Gastrocnemius medialis (tissue), 4 donors: ENCODE data around the gene CDH7. TPM values are rescaled to one million over a fixed set of nuclear protein-coding genes. Genes with fewer than 3 reads are reported as not detected.
A peak's percentile ranks its signal among the peaks of the same experiment; 100 is the strongest.

Experiments used
- ATAC-seq, 2 donors: fragments of 150-250 bp; one replicate each; pipeline ENCODE4 v1.9.1; 2016
- DNase-seq, 2 donors: peaks; one replicate each; pipeline ENCODE4 v3.0.0-alpha.2; 2019
- H3K27ac ChIP-seq, 4 donors: fragments of 200-600 bp; sonication (generic); 1 replicate in 1 of 4; 2 replicates in 3 of 4; pipeline ENCODE4 v1.5.1; 2016 to 2018; ENCODE audit warnings: mild to moderate bottlenecking in 2 of 4, moderate library complexity in 1 of 4
- H3K27me3 ChIP-seq, 3 donors: fragments of 200-600 bp; sonication (generic) in 2 of 3; 1 replicate in 1 of 3; 2 replicates in 2 of 3; pipeline versions ENCODE4 v1.5.1 to v1.6.0; 2016 to 2019; ENCODE audit warnings: mild to moderate bottlenecking in 1 of 3, moderate library complexity in 1 of 3
- H3K36me3 ChIP-seq, 2 donors: fragments of 200-600 bp; sonication (generic) in 1 of 2; one replicate each; pipeline ENCODE4 v1.5.1; 2017 to 2018
- H3K4me1 ChIP-seq, 2 donors: fragments of 200-600 bp; sonication (generic) in 1 of 2; one replicate each; pipeline ENCODE4 v1.5.1; 2016 to 2017; ENCODE audit warnings: mild to moderate bottlenecking in 2 of 2
- H3K4me3 ChIP-seq, 4 donors: fragments of 200-600 bp; sonication (generic) in 3 of 4; 1 replicate in 1 of 4; 2 replicates in 3 of 4; pipeline ENCODE4 v1.5.1; 2016 to 2019; ENCODE audit warnings: mild to moderate bottlenecking in 2 of 4
- H3K9me3 ChIP-seq, 3 donors: fragments of 200-600 bp; sonication (generic) in 2 of 3; 1 replicate in 1 of 3; 2 replicates in 2 of 3; pipeline ENCODE4 v1.5.1; 2016 to 2019
- CTCF ChIP-seq, 5 experiments: fragments of 450-650 bp in 3 of 5; fragments of 200-600 bp in 2 of 5; sonication (generic) in 2 of 5; IDR thresholded peaks in 4 of 5; conservative IDR thresholded peaks in 1 of 5; 1 replicate in 4 of 5; 2 replicates in 1 of 5; pipeline ENCODE4 v1.5.1; 2016 to 2019; ENCODE audit warnings: antibody characterized with exemption in 5 of 5, mild to moderate bottlenecking in 3 of 5, moderate library complexity in 3 of 5
- POLR2A ChIP-seq, 2 donors: fragments of 450-650 bp; IDR thresholded peaks; one replicate each; pipeline ENCODE4 v1.6.1; 2017; ENCODE audit warnings: antibody characterized with exemption in 2 of 2, mild to moderate bottlenecking in 2 of 2, moderate library complexity in 2 of 2
- in situ Hi-C, 4 donors: fragments of 200-750 bp; cut with MboI; loops; one replicate each; pipeline versions ENCODE4 v1.15.0 to v1.8.0; 2017; ENCODE audit warnings: low sequenced_read_pairs in 4 of 4
- intact Hi-C: fragments of 100-400 bp; cut with DNase I; formaldehyde crosslinking; loops from one replicate; pipeline ENCODE4 v1.15.1; 2023; ENCODE audit warnings: low total_unique reads
- total RNA-seq, 4 donors: library from RNA; depleted of rRNA; stranded (reverse); fragments of >200 nt; gene quantifications; one replicate each; pipeline versions ENCODE4 v1.1.0 to v1.2.3, GENCODE V29; 2016

CDH7 gene
- total RNA-seq, 4 donors from 2014 or later, result not detected

GRCh38 chr18:65746936-65747335 is 3.9 kb upstream of the CDH7 start:
- no peaks in the 10 kb centered on the region for H3K9me3 ChIP-seq
- H3K27ac ChIP-seq, result no peak overlapping the region
- no peak for TF ChIP-seq POLR2A (IDR thresholded peaks at IDR 0.05)
- no peak for TF ChIP-seq CTCF (IDR thresholded peaks at IDR 0.05 in 4 of 5, conservative IDR thresholded peaks at IDR 0.05 in 1 of 5)
- peaks cover 0 to 11% (median 1%) of the 10 kb centered on the region in 3 donors for H3K27me3 ChIP-seq
- no peaks in the 10 kb centered on the region for H3K4me1 ChIP-seq
- DNase-seq (no peak), ATAC-seq (no peak)
- no peak overlapping the region for H3K4me3 ChIP-seq
- in situ Hi-C loops (no loop called here), intact Hi-C loops (no loop called here)
- no peaks in the 10 kb centered on the region for H3K36me3 ChIP-seq

GRCh38 chr18:65748321-65748720 is 2.5 kb upstream of the CDH7 start:
- TF ChIP-seq CTCF (IDR thresholded peaks at IDR 0.05 in 4 of 5, conservative IDR thresholded peaks at IDR 0.05 in 1 of 5) (no peak), POLR2A (IDR thresholded peaks at IDR 0.05) (no peak)
- DNase-seq (no peak), ATAC-seq (no peak)
- Histone ChIP-seq H3K27me3 (peaks cover 0 to 13% (median 10%) of the 10 kb centered on the region in 3 donors), H3K4me3 (no peak overlapping the region), H3K4me1 (no peaks in the 10 kb centered on the region), H3K9me3 (no peaks in the 10 kb centered on the region), H3K36me3 (no peaks in the 10 kb centered on the region), H3K27ac (no peak overlapping the region)
- intact Hi-C loops (no loop called here), in situ Hi-C loops (no loop called here)

- in situ Hi-C loops, result no loop called here
Observed at GRCh38 chr18:65749841-65750240, 971 bp upstream of the CDH7 start.

GRCh38 chr18:65751155-65752085 is 608 bp downstream of the CDH7 start:
- Histone ChIP-seq H3K4me3 (peak overlapping the region in 3 of 4 donors; percentile 21 to 36 (median 32)), H3K27me3 (peaks cover 0 to 13% (median 10%) of the 10 kb centered on the region in 3 donors), H3K36me3 (no peaks in the 10 kb centered on the region), H3K9me3 (no peaks in the 10 kb centered on the region), H3K4me1 (no peaks in the 10 kb centered on the region), H3K27ac (no peak overlapping the region)
- in situ Hi-C loops (no loop called here), intact Hi-C loops (no loop called here)
- TF ChIP-seq POLR2A (IDR thresholded peaks at IDR 0.05) (no peak), CTCF (IDR thresholded peaks at IDR 0.05 in 4 of 5, conservative IDR thresholded peaks at IDR 0.05 in 1 of 5) (no peak)
- DNase-seq, result no peak
- ATAC-seq, result no peak

More at GRCh38 chr18:65749841-65750240, 971 bp upstream of the CDH7 start:
- intact Hi-C loops, result no loop called here
- Histone ChIP-seq H3K4me3 (no peak overlapping the region), H3K9me3 (no peaks in the 10 kb centered on the region), H3K4me1 (no peaks in the 10 kb centered on the region), H3K27me3 (peaks cover 0 to 13% (median 10%) of the 10 kb centered on the region in 3 donors), H3K27ac (no peak overlapping the region), H3K36me3 (no peaks in the 10 kb centered on the region)
- no peak for ATAC-seq
- no peak for DNase-seq
- TF ChIP-seq POLR2A (IDR thresholded peaks at IDR 0.05) (no peak), CTCF (IDR thresholded peaks at IDR 0.05 in 4 of 5, conservative IDR thresholded peaks at IDR 0.05 in 1 of 5) (no peak)
